Activated T-helper 9 cell treated with anti-CD3 and anti-CD28 coated beads, Interleukin-2, amount 50 U/mL, for 16 hours (primary cell): ENCODE data around the gene LIPF.
"Not testable (repeated sequence)": the region's sequence is repeated elsewhere in the genome, so short reads cannot be mapped to it uniquely, and the experiment has no call there.

ENCODE experiments used
- DNase-seq: peaks from one replicate; pipeline ENCODE4 v3.0.0-alpha.2; 2020; ENCODE audit warnings: low read depth

The LIPF gene

DNA sequence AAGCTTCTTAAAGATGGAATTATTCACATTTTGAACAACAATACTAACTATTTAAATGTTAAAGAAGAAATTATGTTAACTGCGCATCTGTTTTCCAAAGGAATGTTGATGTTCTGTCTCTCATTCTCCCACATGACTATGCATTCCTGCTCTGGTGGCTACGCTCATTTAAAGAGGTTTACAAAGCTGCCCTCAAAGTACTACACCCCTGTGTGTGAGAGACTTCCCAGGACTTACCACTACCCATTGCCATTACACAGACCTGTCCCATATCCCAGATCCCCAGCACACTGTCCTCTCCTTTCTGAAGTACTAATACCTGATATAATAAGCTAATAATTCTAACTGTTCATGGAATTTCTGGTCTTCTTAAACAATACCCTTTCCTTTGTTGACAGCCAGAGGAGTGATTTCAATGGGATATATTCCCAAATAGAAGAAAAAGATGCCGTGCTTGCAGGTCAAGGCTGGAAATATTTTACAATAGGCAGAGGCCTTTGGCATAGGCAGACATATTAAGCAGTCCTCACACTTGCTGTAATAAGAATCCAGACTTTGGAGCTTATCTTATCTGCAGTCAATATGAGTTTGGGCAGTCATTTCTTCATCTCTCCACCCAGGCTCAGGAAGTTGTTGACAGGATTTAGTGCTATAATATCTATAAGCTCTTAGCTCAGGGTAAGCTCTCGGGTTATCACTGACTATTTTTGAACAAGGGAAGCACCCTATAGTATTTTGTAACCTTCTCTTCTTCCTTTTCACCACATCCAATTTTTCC, 12.2 kb downstream of the LIPF start:
- DNase-seq, result no peak

GRCh38 chr10:88680958-88681357, 16.7 kb downstream of the LIPF start:
- DNase-seq, result no peak

DNA sequence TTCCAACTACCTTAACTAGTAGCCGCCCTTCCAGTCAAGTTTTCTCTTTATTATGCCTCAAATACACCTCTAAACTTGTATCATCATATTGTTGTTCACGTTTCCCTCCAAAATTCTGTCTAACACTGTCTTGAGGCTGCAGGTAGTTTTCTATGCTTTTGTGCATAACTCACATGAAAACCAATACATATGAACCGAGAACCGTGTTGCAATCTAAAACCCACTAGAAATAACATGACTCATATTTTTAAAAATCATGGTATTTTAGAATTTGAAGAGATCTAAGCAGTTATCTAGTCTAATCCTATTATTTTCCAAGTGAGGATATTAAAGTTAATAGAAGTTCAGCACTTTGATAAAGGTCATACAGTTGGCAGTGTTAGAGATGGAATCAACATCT, 18.2 kb downstream of the LIPF start:
- no peak for DNase-seq

GRCh38 chr10:88687853-88688467, 23.7 kb downstream of the LIPF start:
- no peak for DNase-seq

- DNase-seq, result no peak
These were observed 25.1 kb downstream of the LIPF start for GRCh38 chr10:88689366-88689765.

DNA sequence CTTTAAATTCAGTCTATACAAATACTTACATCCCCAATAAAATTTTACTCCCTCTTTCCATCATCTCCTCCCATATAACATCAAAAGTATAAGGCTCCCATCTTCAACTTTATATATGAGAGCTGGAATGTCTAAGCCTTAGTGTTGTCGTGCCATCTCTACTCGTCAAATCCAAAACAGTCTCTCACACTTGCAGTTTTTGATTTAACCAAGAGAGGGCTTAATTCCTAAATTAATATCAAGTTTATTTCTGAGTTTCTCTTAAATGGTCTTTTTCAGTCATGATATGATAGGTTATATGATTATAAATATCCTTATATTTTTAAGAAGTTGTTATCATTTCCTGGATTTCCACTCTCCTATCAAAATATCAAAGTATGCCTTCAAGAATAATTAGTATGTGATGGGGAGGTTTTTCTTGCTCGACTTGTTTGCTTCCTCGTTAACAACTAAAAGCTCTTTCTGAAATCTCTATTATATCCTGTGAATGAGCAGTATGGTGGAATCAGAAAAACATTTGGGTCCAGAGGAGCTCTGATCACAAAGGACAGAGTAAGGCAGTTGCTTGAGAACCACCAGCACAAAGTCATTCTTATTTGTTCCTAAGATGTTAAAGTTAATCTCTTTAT, 29.3 kb downstream of the LIPF start:
- no peak for DNase-seq

- no peak for DNase-seq
These were observed 38.8 kb downstream of the LIPF start for GRCh38 chr10:88702848-88703597.

DNA sequence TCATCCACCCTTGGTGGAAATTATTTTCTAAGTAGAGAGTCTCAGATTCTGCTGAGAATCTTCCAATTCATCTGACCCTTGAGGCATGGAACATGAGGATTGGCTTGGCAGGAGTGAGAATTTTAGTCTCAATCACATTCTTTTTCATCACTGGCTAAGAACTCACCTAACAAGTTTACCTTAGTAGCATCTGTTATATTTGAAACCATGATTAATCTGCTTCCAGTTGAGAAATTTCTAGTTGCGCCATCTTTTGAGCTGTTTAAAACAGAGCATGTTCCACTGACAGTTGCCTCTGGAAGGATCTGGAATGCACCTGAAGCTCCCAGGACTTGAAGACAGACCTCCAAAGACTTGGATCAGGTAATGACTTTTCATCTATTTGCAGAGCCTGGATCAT, 41.7 kb downstream of the LIPF start, which contains the start of gene LIPK:
Gene LIPK, plus strand, starts transcription at position 292 of the 400 bp plus-strand sequence. CDS start 18,295 bp downstream, outside the sequence.
- DNase-seq, result no peak

- no peak for DNase-seq
These were observed 43.4 kb downstream of the LIPF start for GRCh38 chr10:88707429-88708155.

DNA sequence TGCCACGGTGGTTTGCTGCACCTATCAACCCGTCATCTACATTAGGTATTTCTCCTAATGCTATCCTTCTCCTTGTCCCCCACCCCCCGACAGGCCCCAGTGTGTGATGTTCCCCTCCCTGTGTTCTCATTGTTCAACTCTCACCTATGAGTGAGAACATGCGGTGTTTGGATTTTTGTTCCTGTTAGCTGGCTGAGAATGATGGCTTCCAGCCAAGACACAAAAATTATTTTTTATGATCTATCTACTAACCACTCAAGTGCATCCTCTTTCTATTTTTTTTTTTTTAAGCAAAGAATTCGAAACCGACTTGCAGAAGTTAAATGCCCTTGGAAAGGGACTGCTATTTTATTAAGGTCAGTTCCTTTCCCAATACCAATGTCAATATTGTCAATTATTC, 45.1 kb downstream of the LIPF start:
- DNase-seq, result not testable (repeated sequence)

GRCh38 chr10:88715517-88715916, 51.3 kb downstream of the LIPF start:
- DNase-seq, result no peak

DNA sequence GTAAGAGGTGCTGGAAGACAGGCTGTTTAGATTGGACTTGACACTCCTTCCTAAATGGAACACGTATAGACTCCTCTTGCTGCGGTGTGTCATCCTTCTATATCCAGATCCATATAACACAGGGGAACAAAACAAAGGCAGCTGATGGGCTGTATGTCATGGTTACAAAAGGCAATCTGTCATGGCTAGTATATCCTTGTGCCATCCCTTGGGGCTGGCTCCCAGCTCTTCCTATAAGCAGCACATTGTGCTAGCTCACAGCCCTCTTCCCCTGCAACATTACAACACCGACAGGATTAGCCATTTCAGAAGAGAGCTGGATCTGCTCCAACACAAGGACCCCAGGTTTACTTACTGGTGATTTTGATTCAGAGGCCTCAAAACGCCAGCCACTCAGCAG, 57.1 kb downstream of the LIPF start:
- no peak for DNase-seq

GRCh38 chr10:88725798-88726197, 61.6 kb downstream of the LIPF start:
- no peak for DNase-seq

DNA sequence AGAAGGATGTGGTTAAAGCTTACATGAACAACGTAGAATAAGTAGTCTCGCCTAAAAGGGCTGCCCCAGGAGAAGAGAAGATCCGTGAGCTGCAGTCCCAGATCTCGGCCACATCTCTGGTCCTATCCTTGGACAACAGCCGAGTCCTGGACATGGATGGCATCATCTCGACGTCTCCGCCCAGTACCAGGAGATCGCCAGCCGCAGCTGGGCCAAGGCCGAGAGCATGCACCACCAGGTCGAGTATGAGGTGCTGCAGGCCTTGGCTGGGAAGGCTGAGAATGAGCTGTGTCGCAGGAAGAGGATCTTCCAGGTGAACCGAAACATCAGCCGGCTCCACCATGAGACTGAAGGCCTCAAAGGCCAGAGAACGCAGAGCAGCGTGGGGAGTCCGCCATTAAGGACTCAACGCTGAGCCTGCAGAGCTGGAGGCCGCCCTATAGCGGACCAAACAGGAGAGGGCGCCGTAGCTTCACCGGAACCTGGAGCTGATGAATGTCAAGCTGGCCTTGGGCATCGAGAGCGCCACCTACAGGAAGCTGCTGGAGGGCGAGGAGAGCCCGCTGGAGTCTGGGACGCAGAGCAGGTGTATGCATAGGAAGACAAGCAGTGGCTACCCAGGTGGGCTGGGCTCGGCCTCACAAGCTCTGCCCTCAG, 64.0 kb downstream of the LIPF start:
- DNase-seq, result no peak
